ENCODE data around the gene PPOX. TPM values are rescaled to one million over a fixed set of nuclear protein-coding genes. Genes with fewer than 3 reads are reported as not detected.

The PPOX gene
- total and polyA plus RNA-seq, 2 experiments from 2014 or later, result 26.5 to 39.6 TPM

- TF ChIP-seq, protein P1, sequence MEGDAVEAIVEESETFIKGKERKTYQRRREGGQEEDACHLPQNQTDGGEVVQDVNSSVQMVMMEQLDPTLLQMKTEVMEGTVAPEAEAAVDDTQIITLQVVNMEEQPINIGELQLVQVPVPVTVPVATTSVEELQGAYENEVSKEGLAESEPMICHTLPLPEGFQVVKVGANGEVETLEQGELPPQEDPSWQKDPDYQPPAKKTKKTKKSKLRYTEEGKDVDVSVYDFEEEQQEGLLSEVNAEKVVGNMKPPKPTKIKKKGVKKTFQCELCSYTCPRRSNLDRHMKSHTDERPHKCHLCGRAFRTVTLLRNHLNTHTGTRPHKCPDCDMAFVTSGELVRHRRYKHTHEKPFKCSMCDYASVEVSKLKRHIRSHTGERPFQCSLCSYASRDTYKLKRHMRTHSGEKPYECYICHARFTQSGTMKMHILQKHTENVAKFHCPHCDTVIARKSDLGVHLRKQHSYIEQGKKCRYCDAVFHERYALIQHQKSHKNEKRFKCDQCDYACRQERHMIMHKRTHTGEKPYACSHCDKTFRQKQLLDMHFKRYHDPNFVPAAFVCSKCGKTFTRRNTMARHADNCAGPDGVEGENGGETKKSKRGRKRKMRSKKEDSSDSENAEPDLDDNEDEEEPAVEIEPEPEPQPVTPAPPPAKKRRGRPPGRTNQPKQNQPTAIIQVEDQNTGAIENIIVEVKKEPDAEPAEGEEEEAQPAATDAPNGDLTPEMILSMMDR (conservative IDR thresholded peaks at IDR 0.05; ENCODE audit: low read depth in 2 of 2), result no peak
- no peak for TF ChIP-seq ZNF114 (CRISPR knock-in tag; IDR thresholded peaks at IDR 0.05)
- TF ChIP-seq REST (IDR thresholded peaks at IDR 0.05; ENCODE audit: unreplicated experiment), result no peak
These were observed 16.0 kb downstream of the PPOX start (continued) for GRCh38 chr1:161182214-161182613.

- Histone ChIP-seq H3K36me3 (ENCODE audit: insufficient read depth) (no peaks in the 10 kb centered on the region), H3K4me2 (no peak overlapping the region), H3F3A (replicated peaks; ENCODE audit: low read depth) (no peaks in the 10 kb centered on the region), H3K4me3 (no peak overlapping the region), H3K79me2 (replicated peaks; ENCODE audit: insufficient read depth) (no peaks in the 10 kb centered on the region), H3K9me2 (ENCODE audit: insufficient read depth) (no peaks in the 10 kb centered on the region), H3K27ac (ENCODE audit: low read depth) (no peak overlapping the region), H3K4me1 (ENCODE audit: insufficient read depth) (no peaks in the 10 kb centered on the region), H3K27me3 (ENCODE audit: insufficient read depth) (no peaks in the 10 kb centered on the region), H4K20me1 (replicated peaks; ENCODE audit: insufficient read depth) (no peaks in the 10 kb centered on the region), H2AFZ (no peak overlapping the region)
- ATAC-seq (no peak), DNase-seq (ENCODE audit: low spot score) (no peak)
- Mint-ChIP-seq H3K27ac (no peak overlapping the region), H3K27me3 (ENCODE audit: insufficient read depth, low read depth, poor library complexity) (peaks cover 8% of the 10 kb centered on the region), H3K36me3 (ENCODE audit: low read depth) (no peaks in the 10 kb centered on the region), H3K4me3 (no peak overlapping the region), H3K9me3 (no peaks in the 10 kb centered on the region), H3K4me1 (peaks cover 4% of the 10 kb centered on the region)
- no peak for TF ChIP-seq ZNF331 (CRISPR knock-in tag; IDR thresholded peaks at IDR 0.05; ENCODE audit: low read depth)
- TF ChIP-seq ZNF114 (CRISPR knock-in tag; IDR thresholded peaks at IDR 0.05), result no peak
- no peak for TF ChIP-seq JUNB (IDR thresholded peaks at IDR 0.05; ENCODE audit: unreplicated experiment)
- TF ChIP-seq, protein P1 (conservative IDR thresholded peaks at IDR 0.05; ENCODE audit: low read depth in 2 of 2), result no peak
- TF ChIP-seq EZH2 (IDR thresholded peaks at IDR 0.05; ENCODE audit: low read depth, unreplicated experiment), result no peak
- no peak for TF ChIP-seq NANOG (IDR thresholded peaks at IDR 0.05; ENCODE audit: borderline replicate concordance)
- no peak for TF ChIP-seq REST (IDR thresholded peaks at IDR 0.05; ENCODE audit: unreplicated experiment)
- TF ChIP-seq EZH2phosphoT487 (IDR thresholded peaks at IDR 0.05; ENCODE audit: unreplicated experiment), result no peak
- TF ChIP-seq CREB1 (CRISPR knock-in tag; IDR thresholded peaks at IDR 0.05; ENCODE audit: low read depth), result no peak
- no peak for TF ChIP-seq STAT1 (IDR thresholded peaks at IDR 0.05; ENCODE audit: unreplicated experiment)
These were observed 19.1 kb downstream of the PPOX start for GRCh38 chr1:161185282-161185682.
